Endothelial cell of umbilical vein (primary cell): ENCODE measurements around the gene ATP10A. TPM values are rescaled to one million over a fixed set of nuclear protein-coding genes. Genes with fewer than 3 reads are reported as not detected.

Experiments used
- BruUV-seq: library from RNA; stranded (reverse); fragments of 400-500 nt; replicated peaks from 2 replicates; lab custom pipeline; 2021; lab: Mats Ljungman, UMichigan
- CTCF ChIA-PET: fragments of 300-600, 350-600 bp; sonication (Branson Sonifier 250); formaldehyde crosslinking; loops from one replicate; lab custom pipeline; 2021; ENCODE audit warnings: antibody characterized with exemption, inconsistent platforms; lab: Charles Lee
- POLR2A ChIA-PET: fragments of 300-600, 350-600 bp; sonication (Branson Sonifier 250); formaldehyde crosslinking; loops from one replicate; lab custom pipeline; 2021; ENCODE audit warnings: antibody characterized with exemption, inconsistent platforms; lab: Charles Lee
- DNase-seq: peaks from one replicate; pipeline ENCODE4 v3.0.0-alpha.2; 2011; ENCODE audit warnings: low read depth, low spot score
- FAIRE-seq: peaks from 2 replicates; lab custom pipeline; 2011; peaks lifted over from hg19 to GRCh38; lab: Jason Lieb, UNC
- H2AFZ ChIP-seq: 2 replicates; pipeline ENCODE4 v1.6.0; 2012; ENCODE audit warnings: low read depth, low read length, control low read depth, inconsistent platforms
- H3K27ac ChIP-seq: 2 replicates; pipeline ENCODE4 v1.5.1; 2011; ENCODE audit warnings: low read depth, mild to moderate bottlenecking, control low read depth, low read length, moderate library complexity; ENCODE audit not compliant: insufficient read depth
- H3K27me3 ChIP-seq, 2 experiments: 2 replicates each; pipeline versions ENCODE4 v1.6.0 to v1.6.1; 2011; ENCODE audit warnings: low read length in 2 of 2, mixed read lengths in 1 of 2; ENCODE audit not compliant: control insufficient read depth in 2 of 2, insufficient read depth in 2 of 2
- H3K36me3 ChIP-seq, 2 experiments: 2 replicates in 1 of 2; 3 replicates in 1 of 2; pipeline ENCODE4 v1.5.1; 2011; ENCODE audit warnings: low read length in 2 of 2, mild to moderate bottlenecking in 1 of 2, moderate library complexity in 1 of 2; ENCODE audit not compliant: control insufficient read depth in 2 of 2, insufficient read depth in 2 of 2; ENCODE audit errors: extremely low read depth in 1 of 2
- H3K4me1 ChIP-seq: 3 replicates; pipeline ENCODE4 v1.5.1; 2011; ENCODE audit warnings: mild to moderate bottlenecking, low read length; ENCODE audit not compliant: control insufficient read depth, insufficient read depth; ENCODE audit errors: extremely low read depth
- H3K4me2 ChIP-seq: 2 replicates; pipeline ENCODE4 v1.6.1; 2011; ENCODE audit warnings: low read length, control low read depth, mixed read lengths; ENCODE audit not compliant: insufficient read depth
- H3K4me3 ChIP-seq, 3 experiments: fragments of 200-600 bp in 1 of 3; sonication (generic), shearing (Covaris generic) in 1 of 3; replicated peaks in 1 of 3; 2 replicates each; pipeline ENCODE4 v1.5.1; 2011 to 2016; ENCODE audit warnings: control low read depth in 3 of 3, low read length in 3 of 3, mild to moderate bottlenecking in 2 of 3, inconsistent platforms in 1 of 3, low read depth in 1 of 3, moderate library complexity in 1 of 3; ENCODE audit not compliant: insufficient read depth in 1 of 3
- H3K79me2 ChIP-seq: 2 replicates; pipeline ENCODE4 v1.6.0; 2012; ENCODE audit warnings: low read length, inconsistent platforms; ENCODE audit not compliant: control insufficient read depth, insufficient read depth
- H3K9ac ChIP-seq: replicated peaks from 2 replicates; pipeline ENCODE3; 2011; ENCODE audit warnings: low read length, control low read depth; ENCODE audit not compliant: insufficient read depth; ENCODE audit errors: extremely low read depth
- H3K9me1 ChIP-seq: replicated peaks from 3 replicates; pipeline ENCODE4 v1.6.0; 2011; ENCODE audit warnings: mild to moderate bottlenecking, low read length; ENCODE audit not compliant: control insufficient read depth, insufficient read depth; ENCODE audit errors: extremely low read depth
- H3K9me3 ChIP-seq: replicated peaks from 2 replicates; pipeline ENCODE4 v1.5.1; 2012; ENCODE audit warnings: low read length, inconsistent platforms; ENCODE audit not compliant: control insufficient read depth, insufficient read depth
- H4K20me1 ChIP-seq: replicated peaks from 2 replicates; pipeline ENCODE3; 2011; ENCODE audit warnings: mild to moderate bottlenecking, low read length; ENCODE audit not compliant: control insufficient read depth, insufficient read depth; ENCODE audit errors: extremely low read depth
- EZH2 ChIP-seq: IDR thresholded peaks from 2 replicates; pipeline ENCODE4 v1.6.1; 2012; ENCODE audit warnings: borderline replicate concordance, low read depth, mild to moderate bottlenecking, moderate library complexity, low read length, inconsistent platforms; ENCODE audit not compliant: severe bottlenecking
- FOS ChIP-seq: IDR thresholded peaks from 2 replicates; pipeline ENCODE4 v1.6.1; 2011; ENCODE audit warnings: mild to moderate bottlenecking, low read length, moderate library complexity, borderline replicate concordance; ENCODE audit not compliant: insufficient read depth
- GATA2 ChIP-seq: IDR thresholded peaks from 2 replicates; pipeline ENCODE4 v1.7.0; 2011; ENCODE audit warnings: low read depth, mild to moderate bottlenecking, moderate library complexity, mixed read lengths, low read length; ENCODE audit not compliant: insufficient read length, insufficient read depth
- JUN ChIP-seq: IDR thresholded peaks from 2 replicates; pipeline ENCODE4 v1.6.1; 2011; ENCODE audit warnings: borderline replicate concordance, low read depth; ENCODE audit not compliant: insufficient read length, insufficient read depth
- MYC ChIP-seq: IDR thresholded peaks from one replicate; pipeline ENCODE4 v1.6.1; 2011; ENCODE audit warnings: mild to moderate bottlenecking, low read depth, low read length
- POLR2A ChIP-seq: IDR thresholded peaks from 2 replicates; pipeline ENCODE4 v1.6.1; 2012; ENCODE audit warnings: low read depth, mild to moderate bottlenecking, control low read depth, low read length
- POLR2AphosphoS5 ChIP-seq: IDR thresholded peaks from 2 replicates; pipeline ENCODE4 v1.6.1; 2012; ENCODE audit warnings: low read depth, mild to moderate bottlenecking, control low read depth, low read length, moderate library complexity; ENCODE audit not compliant: insufficient read depth
- dilution Hi-C: fragments of 300-500 bp; cut with MboI; formaldehyde crosslinking; loops from one replicate; pipeline ENCODE4 v1.15.0; 2019; ENCODE audit warnings: low sequenced_read_pairs; ENCODE audit not compliant: extremely low pct_ligation_motif_present
- intact Hi-C: fragments of 100-400 bp; cut with micrococcal nuclease; formaldehyde crosslinking; loops from one replicate; pipeline ENCODE4 v1.10.0; 2022
- polyA plus RNA-seq, 4 experiments: library from polyadenylated mRNA; depleted of rRNA in 3 of 4; stranded (reverse) in 3 of 4; unstranded in 1 of 4; fragments of >200 nt; gene quantifications; 2 replicates each; pipeline versions ENCODE4 v1.2.1 to v1.2.3, GENCODE V29; 2011 to 2012; ENCODE audit warnings: missing spikeins in 1 of 4
- total RNA-seq: library from RNA; stranded (reverse); gene quantifications from 2 replicates; pipeline ENCODE4 v1.2.3, GENCODE V29; 2021
- TF ChIP-seq, protein P1 (sequence below), 2 donors: IDR thresholded peaks; 1 replicate in 1 of 2; 2 replicates in 1 of 2; pipeline ENCODE4 v1.5.1; 2011; ENCODE audit warnings: low read length in 2 of 2, mild to moderate bottlenecking in 2 of 2, moderate library complexity in 2 of 2, control low read depth in 1 of 2, inconsistent platforms in 1 of 2, low read depth in 1 of 2; ENCODE audit not compliant: insufficient read depth in 1 of 2; ENCODE audit errors: extremely low read depth in 1 of 2
- TF ChIP-seq, protein P2 (sequence below): IDR thresholded peaks from 2 replicates; pipeline ENCODE4 v1.6.1; 2011; ENCODE audit not compliant: insufficient read depth, insufficient read length

ATP10A gene
- total and polyA plus RNA-seq, 2 donors (not counting 3 experiments of a cell fraction or from before 2014, with no cell fraction given): not detected

- H3K4me3 ChIP-seq: no peak overlapping the region
- ChIA-PET CTCF (no interaction called here), POLR2A (no interaction called here)
- intact Hi-C loops: no loop called here
- H3K27ac ChIP-seq: no peak overlapping the region
- H3K9me1 ChIP-seq: no peaks in the 10 kb centered on the region
- DNase-seq: no peak
- H3K4me1 ChIP-seq: no peaks in the 10 kb centered on the region
- dilution Hi-C loops: no loop called here
- no peaks in the 10 kb centered on the region for H3K27me3 ChIP-seq
- H3K4me2 ChIP-seq: no peak overlapping the region
- H2AFZ ChIP-seq: no peak overlapping the region
- no TSS peak for BruUV-seq
- H3K9me3 ChIP-seq: no peaks in the 10 kb centered on the region
- no peaks in the 10 kb centered on the region for H3K79me2 ChIP-seq
- no peak for FAIRE-seq
- TF ChIP-seq, protein P1, sequence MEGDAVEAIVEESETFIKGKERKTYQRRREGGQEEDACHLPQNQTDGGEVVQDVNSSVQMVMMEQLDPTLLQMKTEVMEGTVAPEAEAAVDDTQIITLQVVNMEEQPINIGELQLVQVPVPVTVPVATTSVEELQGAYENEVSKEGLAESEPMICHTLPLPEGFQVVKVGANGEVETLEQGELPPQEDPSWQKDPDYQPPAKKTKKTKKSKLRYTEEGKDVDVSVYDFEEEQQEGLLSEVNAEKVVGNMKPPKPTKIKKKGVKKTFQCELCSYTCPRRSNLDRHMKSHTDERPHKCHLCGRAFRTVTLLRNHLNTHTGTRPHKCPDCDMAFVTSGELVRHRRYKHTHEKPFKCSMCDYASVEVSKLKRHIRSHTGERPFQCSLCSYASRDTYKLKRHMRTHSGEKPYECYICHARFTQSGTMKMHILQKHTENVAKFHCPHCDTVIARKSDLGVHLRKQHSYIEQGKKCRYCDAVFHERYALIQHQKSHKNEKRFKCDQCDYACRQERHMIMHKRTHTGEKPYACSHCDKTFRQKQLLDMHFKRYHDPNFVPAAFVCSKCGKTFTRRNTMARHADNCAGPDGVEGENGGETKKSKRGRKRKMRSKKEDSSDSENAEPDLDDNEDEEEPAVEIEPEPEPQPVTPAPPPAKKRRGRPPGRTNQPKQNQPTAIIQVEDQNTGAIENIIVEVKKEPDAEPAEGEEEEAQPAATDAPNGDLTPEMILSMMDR (IDR thresholded peaks at IDR 0.05; ENCODE audit: extremely low read depth in 1 of 2, insufficient read depth in 1 of 2, low read depth in 1 of 2, low read length in 2 of 2): no peak
- TF ChIP-seq, protein P2, sequence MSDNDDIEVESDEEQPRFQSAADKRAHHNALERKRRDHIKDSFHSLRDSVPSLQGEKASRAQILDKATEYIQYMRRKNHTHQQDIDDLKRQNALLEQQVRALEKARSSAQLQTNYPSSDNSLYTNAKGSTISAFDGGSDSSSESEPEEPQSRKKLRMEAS: no peak
- TF ChIP-seq MYC (no peak), POLR2A (no peak), EZH2 (no peak), POLR2AphosphoS5 (no peak), GATA2 (no peak), FOS (no peak), JUN (no peak)
- no peaks in the 10 kb centered on the region for H4K20me1 ChIP-seq
- H3K36me3 ChIP-seq: no peaks in the 10 kb centered on the region
- no peak overlapping the region for H3K9ac ChIP-seq
Observed at GRCh38 chr15:25838191-25838870, 24.8 kb downstream of the ATP10A start.
